OCI-LY3 (cell line): ENCODE results near the gene FKBP9.

ENCODE experiments used
- H2AFZ ChIP-seq: fragments of 200-600, 300-600 bp; shearing (Covaris generic); 2 replicates; pipeline ENCODE4 v1.6.0; 2014; ENCODE audit warnings: antibody characterized with exemption, low read depth, low read length
- H3K27ac ChIP-seq: fragments of 200-600, 300-600 bp; sonication (generic); 2 replicates; pipeline ENCODE4 v1.5.1; 2014; ENCODE audit warnings: mild to moderate bottlenecking, low read length, moderate library complexity, mixed read lengths
- H3K27me3 ChIP-seq: fragments of 200-600, 300-600 bp; sonication (generic); 2 replicates; pipeline ENCODE4 v1.6.1; 2014; ENCODE audit warnings: low read depth, low read length, mixed read lengths
- H3K36me3 ChIP-seq: fragments of 200-600, 300-600 bp; sonication (generic); replicated peaks from 2 replicates; pipeline ENCODE3; 2014; ENCODE audit warnings: low read depth, low read length, mixed read lengths
- H3K4me1 ChIP-seq: fragments of 300-600, 200-600 bp; sonication (generic); 2 replicates; pipeline ENCODE4 v1.6.1; 2014; ENCODE audit warnings: low read length, mixed read lengths
- H3K4me2 ChIP-seq: fragments of 200-600, 300-600 bp; sonication (generic); 2 replicates; pipeline ENCODE4 v1.6.1; 2014; ENCODE audit warnings: low read length, mixed read lengths
- H3K4me3 ChIP-seq: fragments of 300-600, 200-600 bp; sonication (generic); 2 replicates; pipeline ENCODE4 v1.5.1; 2014; ENCODE audit warnings: antibody characterized with exemption, mild to moderate bottlenecking, low read length, moderate library complexity
- H3K79me2 ChIP-seq: fragments of 300-600, 200-600 bp; shearing (Covaris generic); 2 replicates; pipeline ENCODE4 v1.6.1; 2014; ENCODE audit warnings: mild to moderate bottlenecking, low read length, mixed read lengths
- H3K9ac ChIP-seq: fragments of 300-600, 200-600 bp; shearing (Covaris generic); 2 replicates; pipeline ENCODE4 v1.6.0; 2014; ENCODE audit warnings: mild to moderate bottlenecking, low read length, moderate library complexity
- H3K9me3 ChIP-seq: fragments of 200-600, 300-600 bp; shearing (Covaris generic); 2 replicates; pipeline ENCODE4 v1.6.1; 2014; ENCODE audit warnings: low read length, mixed read lengths; ENCODE audit not compliant: insufficient read depth
- H4K20me1 ChIP-seq: fragments of 200-600, 300-600 bp; sonication (generic); 2 replicates; pipeline ENCODE4 v1.6.1; 2016; ENCODE audit warnings: low read length, mixed read lengths; ENCODE audit not compliant: insufficient read depth
- EZH2phosphoT487 ChIP-seq: fragments of 200-600 bp; shearing (Covaris generic); IDR thresholded peaks from 2 replicates; pipeline ENCODE4 v1.6.1; 2018; ENCODE audit warnings: antibody characterized with exemption, mixed run types, low read depth
- TF ChIP-seq, protein P1 (sequence below): fragments of 200-600, 300-600 bp; sonication (generic); IDR thresholded peaks from 2 replicates; pipeline ENCODE4 v1.5.1; 2014; ENCODE audit warnings: antibody characterized with exemption, low read length, low read depth

The FKBP9 gene

DNA sequence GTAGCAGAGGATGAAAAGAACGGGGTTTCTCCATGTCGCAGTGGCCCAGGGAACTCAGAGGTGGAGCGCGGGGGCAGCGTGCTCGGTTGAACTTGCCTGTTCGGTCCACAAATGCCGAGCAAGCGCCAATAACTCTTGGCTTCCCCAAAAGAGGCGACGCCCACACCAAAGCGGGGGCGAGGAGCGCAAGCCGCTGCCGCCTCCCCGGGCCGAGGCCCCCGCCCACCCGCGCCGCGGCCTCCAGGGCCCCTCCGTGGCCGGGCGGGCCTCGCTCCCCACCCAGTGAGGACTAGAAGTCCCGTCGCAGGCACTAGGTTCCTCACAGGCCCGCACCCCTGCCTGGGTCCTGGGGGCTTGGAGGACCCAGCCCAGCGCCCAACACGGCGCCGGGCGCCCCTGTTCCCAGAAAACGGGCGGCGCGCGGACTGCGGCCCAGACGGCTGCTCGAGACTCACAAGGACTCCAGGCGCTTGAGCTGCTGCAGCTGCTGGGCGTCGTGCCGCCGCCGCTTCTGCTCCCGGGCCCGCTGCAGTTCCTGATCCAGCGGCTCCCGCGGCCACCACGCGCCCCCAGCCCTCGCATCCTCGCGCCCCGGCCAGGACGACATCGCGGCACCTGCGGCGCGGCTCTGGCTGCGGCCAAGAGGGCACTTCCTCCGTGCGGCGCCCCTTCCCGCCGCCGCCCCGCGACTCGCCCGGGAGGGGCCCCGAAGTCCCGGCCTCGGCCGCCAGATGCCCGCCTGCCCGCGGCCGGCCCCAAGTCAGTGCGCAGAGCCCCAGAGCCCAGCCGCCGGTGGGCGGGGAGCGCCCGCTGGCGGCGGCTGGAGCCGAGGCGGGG is 14.6 kb upstream of the FKBP9 start:
- Histone ChIP-seq H3K36me3 (no peaks in the 10 kb centered on the region), H3K27me3 (no peaks in the 10 kb centered on the region), H3K4me2 (peak overlapping the region; percentile 82), H4K20me1 (no peaks in the 10 kb centered on the region), H3K79me2 (peaks cover 14% of the 10 kb centered on the region; the same call in 1 of the 2 replicates), H3K27ac (peak overlapping the region; percentile 69), H3K4me1 (peaks cover 6% of the 10 kb centered on the region; the same call in 1 of the 2 replicates), H3K9ac (peak overlapping the region; percentile 90), H3K4me3 (peak overlapping the region; percentile 97), H3K9me3 (peaks cover 3% of the 10 kb centered on the region; the same call in 1 of the 2 replicates), H2AFZ (peak overlapping the region; percentile 81)
- TF ChIP-seq EZH2phosphoT487, result no peak
- TF ChIP-seq, protein P1, sequence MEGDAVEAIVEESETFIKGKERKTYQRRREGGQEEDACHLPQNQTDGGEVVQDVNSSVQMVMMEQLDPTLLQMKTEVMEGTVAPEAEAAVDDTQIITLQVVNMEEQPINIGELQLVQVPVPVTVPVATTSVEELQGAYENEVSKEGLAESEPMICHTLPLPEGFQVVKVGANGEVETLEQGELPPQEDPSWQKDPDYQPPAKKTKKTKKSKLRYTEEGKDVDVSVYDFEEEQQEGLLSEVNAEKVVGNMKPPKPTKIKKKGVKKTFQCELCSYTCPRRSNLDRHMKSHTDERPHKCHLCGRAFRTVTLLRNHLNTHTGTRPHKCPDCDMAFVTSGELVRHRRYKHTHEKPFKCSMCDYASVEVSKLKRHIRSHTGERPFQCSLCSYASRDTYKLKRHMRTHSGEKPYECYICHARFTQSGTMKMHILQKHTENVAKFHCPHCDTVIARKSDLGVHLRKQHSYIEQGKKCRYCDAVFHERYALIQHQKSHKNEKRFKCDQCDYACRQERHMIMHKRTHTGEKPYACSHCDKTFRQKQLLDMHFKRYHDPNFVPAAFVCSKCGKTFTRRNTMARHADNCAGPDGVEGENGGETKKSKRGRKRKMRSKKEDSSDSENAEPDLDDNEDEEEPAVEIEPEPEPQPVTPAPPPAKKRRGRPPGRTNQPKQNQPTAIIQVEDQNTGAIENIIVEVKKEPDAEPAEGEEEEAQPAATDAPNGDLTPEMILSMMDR, result peak; percentile 48

DNA sequence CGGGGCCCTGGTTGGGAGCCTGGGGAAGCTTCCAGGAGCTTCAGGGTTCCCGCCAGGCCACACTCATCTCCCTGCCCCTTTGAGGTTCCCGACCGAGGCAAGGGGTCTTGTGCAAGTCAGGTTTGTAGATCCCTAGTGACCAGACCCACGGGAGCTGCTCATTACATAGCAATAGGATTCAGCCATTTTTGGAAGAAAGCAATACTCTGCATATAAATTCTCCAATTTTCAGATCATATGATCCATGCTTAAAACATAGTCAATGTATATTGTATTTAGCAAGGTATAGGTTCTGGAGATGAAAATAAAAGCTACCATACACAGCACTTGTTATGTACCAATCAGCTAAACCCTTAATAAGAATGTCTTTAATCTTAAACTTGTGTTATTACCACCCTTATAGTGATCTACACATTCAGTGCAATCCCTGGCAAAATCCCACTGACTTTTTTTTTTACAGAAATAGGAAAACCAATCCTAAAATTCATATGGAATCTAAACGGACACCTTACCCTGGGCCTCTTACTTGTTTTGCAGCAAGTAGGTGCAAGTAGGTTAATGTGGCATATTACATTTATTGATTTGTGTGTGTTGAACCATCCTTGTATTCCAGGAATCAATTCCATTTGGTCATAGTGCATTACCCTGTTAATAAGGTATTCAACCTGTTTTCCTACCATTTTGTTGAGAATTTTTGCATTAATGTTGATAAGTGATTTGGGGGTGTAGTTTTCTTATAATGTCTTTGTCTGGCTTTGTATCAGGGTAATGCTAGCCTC is 13.8 kb upstream of the FKBP9 start:
- H4K20me1 ChIP-seq, result no peaks in the 10 kb centered on the region
- TF ChIP-seq EZH2phosphoT487, result no peak
- TF ChIP-seq, protein P1, result no peak
- peak overlapping the region; percentile 66 for H3K4me2 ChIP-seq
- no peak overlapping the region for H3K27ac ChIP-seq
- H3K36me3 ChIP-seq, result no peaks in the 10 kb centered on the region
- peaks cover 14% of the 10 kb centered on the region; the same call in 1 of the 2 replicates for H3K79me2 ChIP-seq
- peak overlapping the region; percentile 84 for H2AFZ ChIP-seq
- H3K9me3 ChIP-seq, result peaks cover 6% of the 10 kb centered on the region; the same call in 1 of the 2 replicates
- peak overlapping the region; percentile 90; the same call in 1 of the 2 replicates for H3K9ac ChIP-seq
- no peaks in the 10 kb centered on the region for H3K27me3 ChIP-seq
- H3K4me3 ChIP-seq, result peak overlapping the region; percentile 97
- H3K4me1 ChIP-seq, result peaks cover 6% of the 10 kb centered on the region; the same call in 1 of the 2 replicates

DNA sequence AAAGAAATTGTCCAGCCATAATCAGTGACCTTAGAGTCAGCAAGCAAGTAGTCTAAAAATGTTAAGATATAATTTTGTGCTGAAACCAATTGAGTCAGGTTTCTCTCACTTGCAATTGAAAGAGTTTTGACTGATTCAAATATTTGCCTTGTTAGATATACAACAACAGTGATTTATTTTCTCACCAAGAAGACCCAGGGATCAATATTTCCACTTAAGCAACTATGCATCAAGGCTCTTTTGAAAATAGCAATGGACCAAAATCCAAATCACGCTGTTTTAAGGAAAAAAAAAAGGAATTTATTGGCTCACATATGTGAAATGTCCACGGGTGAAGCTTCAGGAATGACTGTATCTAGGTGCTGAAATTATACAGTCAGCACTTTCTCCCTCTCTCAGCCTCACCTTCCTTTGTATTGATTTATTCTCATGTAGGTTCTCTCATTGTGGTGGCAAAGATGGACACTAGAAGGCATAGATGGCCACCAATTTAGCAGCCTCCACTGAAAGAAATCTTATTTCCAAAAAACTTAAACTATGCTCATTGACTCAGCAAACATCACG is 9.7 kb upstream of the FKBP9 start:
- Histone ChIP-seq H3K9me3 (peaks cover 7% of the 10 kb centered on the region; the same call in 1 of the 2 replicates), H3K36me3 (no peaks in the 10 kb centered on the region), H3K4me2 (no peak overlapping the region), H3K27ac (no peak overlapping the region), H3K79me2 (no peaks in the 10 kb centered on the region), H3K4me3 (no peak overlapping the region), H4K20me1 (no peaks in the 10 kb centered on the region), H3K27me3 (no peaks in the 10 kb centered on the region), H3K4me1 (no peaks in the 10 kb centered on the region), H3K9ac (no peak overlapping the region), H2AFZ (no peak overlapping the region)
- no peak for TF ChIP-seq EZH2phosphoT487
- TF ChIP-seq, protein P1, result no peak

DNA sequence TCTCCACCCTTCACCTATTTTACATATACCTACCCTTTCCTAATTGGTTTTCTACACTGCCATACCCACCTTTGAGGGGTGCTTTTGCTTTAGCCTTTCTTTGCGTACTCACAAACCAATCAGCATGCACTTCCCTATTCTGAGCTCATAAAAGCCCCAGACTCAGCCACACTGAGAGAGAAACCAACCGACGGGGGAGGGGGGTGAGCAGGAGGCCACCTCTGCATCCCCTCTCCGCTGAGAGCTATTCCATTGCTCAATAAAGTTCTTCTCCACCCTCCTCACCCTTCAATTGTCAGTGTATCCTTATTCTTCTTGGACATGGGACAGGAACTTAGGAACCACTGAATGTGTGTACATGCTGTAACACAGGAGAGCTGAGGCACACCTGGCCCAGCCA is 9.0 kb upstream of the FKBP9 start:
- Histone ChIP-seq H3K27ac (no peak overlapping the region), H3K4me1 (no peaks in the 10 kb centered on the region), H3K9me3 (peaks cover 7% of the 10 kb centered on the region; the same call in 1 of the 2 replicates), H3K36me3 (no peaks in the 10 kb centered on the region), H3K9ac (no peak overlapping the region), H4K20me1 (no peaks in the 10 kb centered on the region), H3K4me2 (no peak overlapping the region), H3K4me3 (no peak overlapping the region), H3K79me2 (no peaks in the 10 kb centered on the region), H3K27me3 (no peaks in the 10 kb centered on the region), H2AFZ (no peak overlapping the region)
- TF ChIP-seq EZH2phosphoT487, result no peak
- TF ChIP-seq, protein P1, result no peak
